ENCODE data around the gene INSC.

The INSC gene

GRCh38 chr11:15189189-15189588 is 74.5 kb downstream of the INSC start:
- FAIRE-seq (no peak), DNase-seq (ENCODE audit: insufficient read length, low spot score) (no peak)
- no peak for TF ChIP-seq TAF1 (IDR thresholded peaks at IDR 0.05; ENCODE audit: low read depth, low read length)

GRCh38 chr11:15189641-15190365 is 75.1 kb downstream of the INSC start:
- DNase-seq (ENCODE audit: insufficient read length, low spot score) (no peak), FAIRE-seq (no peak)
- TF ChIP-seq POLR2A (IDR thresholded peaks at IDR 0.05; ENCODE audit: low read depth, low read length), result no peak
- no peak for TF ChIP-seq PAX5 (IDR thresholded peaks at IDR 0.05; ENCODE audit: insufficient read depth, low read length, severe bottlenecking)
- TF ChIP-seq SPI1 (IDR thresholded peaks at IDR 0.05; ENCODE audit: low read depth, low read length), result no peak
- TF ChIP-seq POU2F2 (IDR thresholded peaks at IDR 0.05; ENCODE audit: low read depth, low read length), result no peak
- no peak for TF ChIP-seq POLR2AphosphoS5 (IDR thresholded peaks at IDR 0.05; ENCODE audit: low read depth, low read length)
- TF ChIP-seq TAF1 (IDR thresholded peaks at IDR 0.05; ENCODE audit: low read depth, low read length), result no peak

GRCh38 chr11:15190611-15191010 is 75.9 kb downstream of the INSC start:
- no peak for FAIRE-seq
- no peak for DNase-seq (ENCODE audit: insufficient read length, low spot score)
- TF ChIP-seq PAX5 (IDR thresholded peaks at IDR 0.05; ENCODE audit: insufficient read depth, low read length, severe bottlenecking), result no peak
- no peak for TF ChIP-seq POLR2A (IDR thresholded peaks at IDR 0.05; ENCODE audit: low read depth, low read length)
- no peak for TF ChIP-seq TAF1 (IDR thresholded peaks at IDR 0.05; ENCODE audit: low read depth, low read length)
- TF ChIP-seq SPI1 (IDR thresholded peaks at IDR 0.05; ENCODE audit: low read depth, low read length), result no peak

GRCh38 chr11:15192005-15192556 is 77.4 kb downstream of the INSC start:
- TF ChIP-seq SPI1 (IDR thresholded peaks at IDR 0.05; ENCODE audit: low read depth, low read length) (no peak), POLR2A (IDR thresholded peaks at IDR 0.05; ENCODE audit: low read depth, low read length) (no peak), PAX5 (IDR thresholded peaks at IDR 0.05; ENCODE audit: insufficient read depth, low read length, severe bottlenecking) (no peak), POLR2AphosphoS5 (IDR thresholded peaks at IDR 0.05; ENCODE audit: low read depth, low read length) (no peak), TAF1 (IDR thresholded peaks at IDR 0.05; ENCODE audit: low read depth, low read length) (no peak), POU2F2 (IDR thresholded peaks at IDR 0.05; ENCODE audit: low read depth, low read length) (no peak)
- FAIRE-seq (no peak), DNase-seq (ENCODE audit: insufficient read length, low spot score) (no peak)

GRCh38 chr11:15194671-15195415 is 80.1 kb downstream of the INSC start:
- FAIRE-seq, result no peak

GRCh38 chr11:15195454-15196200 is 80.9 kb downstream of the INSC start:
- no peak for FAIRE-seq
- DNase-seq (ENCODE audit: insufficient read length, low spot score), result no peak
- TF ChIP-seq TAF1 (IDR thresholded peaks at IDR 0.05; ENCODE audit: low read depth, low read length) (no peak), POLR2A (IDR thresholded peaks at IDR 0.05; ENCODE audit: low read depth, low read length) (no peak), POLR2AphosphoS5 (IDR thresholded peaks at IDR 0.05; ENCODE audit: low read depth, low read length) (no peak), PAX5 (IDR thresholded peaks at IDR 0.05; ENCODE audit: insufficient read depth, low read length, severe bottlenecking) (no peak), POU2F2 (IDR thresholded peaks at IDR 0.05; ENCODE audit: low read depth, low read length) (no peak), SPI1 (IDR thresholded peaks at IDR 0.05; ENCODE audit: low read depth, low read length) (no peak)

More at GRCh38 chr11:15194671-15195415, 80.1 kb downstream of the INSC start:
- DNase-seq (ENCODE audit: insufficient read length, low spot score), result no peak
- no peak for TF ChIP-seq PAX5 (IDR thresholded peaks at IDR 0.05; ENCODE audit: insufficient read depth, low read length, severe bottlenecking)
- TF ChIP-seq POLR2A (IDR thresholded peaks at IDR 0.05; ENCODE audit: low read depth, low read length), result no peak
- no peak for TF ChIP-seq POLR2AphosphoS5 (IDR thresholded peaks at IDR 0.05; ENCODE audit: low read depth, low read length)
- TF ChIP-seq SPI1 (IDR thresholded peaks at IDR 0.05; ENCODE audit: low read depth, low read length), result no peak
- no peak for TF ChIP-seq POU2F2 (IDR thresholded peaks at IDR 0.05; ENCODE audit: low read depth, low read length)
- no peak for TF ChIP-seq TAF1 (IDR thresholded peaks at IDR 0.05; ENCODE audit: low read depth, low read length)

- TF ChIP-seq POLR2AphosphoS5 (IDR thresholded peaks at IDR 0.05; ENCODE audit: low read depth, low read length) (no peak), POLR2A (IDR thresholded peaks at IDR 0.05; ENCODE audit: low read depth, low read length) (no peak), SPI1 (IDR thresholded peaks at IDR 0.05; ENCODE audit: low read depth, low read length) (no peak), PAX5 (IDR thresholded peaks at IDR 0.05; ENCODE audit: insufficient read depth, low read length, severe bottlenecking) (no peak), TAF1 (IDR thresholded peaks at IDR 0.05; ENCODE audit: low read depth, low read length) (no peak), POU2F2 (IDR thresholded peaks at IDR 0.05; ENCODE audit: low read depth, low read length) (no peak)
- FAIRE-seq, result no peak
- no peak for DNase-seq (ENCODE audit: insufficient read length, low spot score)
Measured at GRCh38 chr11:15196704-15197103, 82.0 kb downstream of the INSC start.

GRCh38 chr11:15197696-15198095 is 83.0 kb downstream of the INSC start:
- DNase-seq (ENCODE audit: insufficient read length, low spot score) (no peak), FAIRE-seq (no peak)
- no peak for TF ChIP-seq POLR2AphosphoS5 (IDR thresholded peaks at IDR 0.05; ENCODE audit: low read depth, low read length)
- no peak for TF ChIP-seq POLR2A (IDR thresholded peaks at IDR 0.05; ENCODE audit: low read depth, low read length)
- TF ChIP-seq PAX5 (IDR thresholded peaks at IDR 0.05; ENCODE audit: insufficient read depth, low read length, severe bottlenecking), result no peak
- no peak for TF ChIP-seq SPI1 (IDR thresholded peaks at IDR 0.05; ENCODE audit: low read depth, low read length)
- no peak for TF ChIP-seq POU2F2 (IDR thresholded peaks at IDR 0.05; ENCODE audit: low read depth, low read length)

- DNase-seq (ENCODE audit: insufficient read length, low spot score) (no peak), FAIRE-seq (no peak)
- TF ChIP-seq TAF1 (IDR thresholded peaks at IDR 0.05; ENCODE audit: low read depth, low read length), result no peak
- no peak for TF ChIP-seq POLR2AphosphoS5 (IDR thresholded peaks at IDR 0.05; ENCODE audit: low read depth, low read length)
- no peak for TF ChIP-seq POU2F2 (IDR thresholded peaks at IDR 0.05; ENCODE audit: low read depth, low read length)
- TF ChIP-seq POLR2A (IDR thresholded peaks at IDR 0.05; ENCODE audit: low read depth, low read length), result no peak
- no peak for TF ChIP-seq SPI1 (IDR thresholded peaks at IDR 0.05; ENCODE audit: low read depth, low read length)
- no peak for TF ChIP-seq PAX5 (IDR thresholded peaks at IDR 0.05; ENCODE audit: insufficient read depth, low read length, severe bottlenecking)
Measured at GRCh38 chr11:15198284-15198683, 83.6 kb downstream of the INSC start.

Data from GM12891 (cell line).